Cardiac fibroblast (primary cell): ENCODE results near the gene NUCB1.
"Not testable (repeated sequence)": the region's sequence is repeated elsewhere in the genome, so short reads cannot be mapped to it uniquely, and the experiment has no call there.

Source experiments
- DNase-seq, 2 donors: peaks; one replicate each; pipeline versions ENCODE4 v3.0.0 to v3.0.0-alpha.2; 2010; ENCODE audit warnings: low read depth in 2 of 2
- H3K4me3 ChIP-seq, 2 donors: replicated peaks in 1 of 2; 1 replicate in 1 of 2; 2 replicates in 1 of 2; pipeline ENCODE4 v1.5.1; 2011; ENCODE audit warnings: low read depth in 2 of 2, low read length in 2 of 2, mild to moderate bottlenecking in 2 of 2, moderate library complexity in 1 of 2
- CTCF ChIP-seq: IDR thresholded peaks from one replicate; pipeline ENCODE4 v1.5.1; 2011; ENCODE audit warnings: low read depth, mild to moderate bottlenecking, low read length, inconsistent platforms

The NUCB1 gene

GRCh38 chr19:48881741-48882657, 18.1 kb upstream of the NUCB1 start:
- no peak for DNase-seq
- H3K4me3 ChIP-seq = no peak overlapping the region
- no peak for TF ChIP-seq CTCF

- no peak overlapping the region for H3K4me3 ChIP-seq
- DNase-seq = no peak
- TF ChIP-seq CTCF = no peak
Observed at GRCh38 chr19:48883726-48884125, 16.4 kb upstream of the NUCB1 start.

- no peak for DNase-seq
- TF ChIP-seq CTCF = no peak
- H3K4me3 ChIP-seq = no peak overlapping the region
Observed at GRCh38 chr19:48887861-48888612, 12.1 kb upstream of the NUCB1 start.

GRCh38 chr19:48889496-48889895, 10.6 kb upstream of the NUCB1 start:
- not testable (repeated sequence) for H3K4me3 ChIP-seq, DNase-seq

- no peak for DNase-seq
- no peak overlapping the region for H3K4me3 ChIP-seq
- no peak for TF ChIP-seq CTCF
Observed at GRCh38 chr19:48890551-48890950, 9.6 kb upstream of the NUCB1 start.

GRCh38 chr19:48895226-48895625, 4.9 kb upstream of the NUCB1 start:
- no peak overlapping the region for H3K4me3 ChIP-seq
- no peak for TF ChIP-seq CTCF
- DNase-seq = no peak

- TF ChIP-seq CTCF = no peak
- peak overlapping the region; percentile 22 to 28 for H3K4me3 ChIP-seq
- peak in 1 of 2 donors; percentile 61 for DNase-seq
Observed at GRCh38 chr19:48896191-48896720, 3.9 kb upstream of the NUCB1 start.
